Neural cell (in vitro differentiated cells): ENCODE data around the gene AK4. TPM values are rescaled to one million over a fixed set of nuclear protein-coding genes. Genes with fewer than 3 reads are reported as not detected.

Experiments
- H2AFZ ChIP-seq: fragments of 200-600, 300-800 bp; sonication (generic), shearing (Covaris generic); 2 replicates; pipeline ENCODE4 v1.6.0; 2014; ENCODE audit warnings: low read depth, mild to moderate bottlenecking, antibody characterized with exemption, low read length, moderate library complexity
- H3F3A ChIP-seq: fragments of 200-600 bp; shearing (Covaris generic); 2 replicates; pipeline ENCODE4 v1.6.1; 2016; ENCODE audit warnings: mild to moderate bottlenecking, moderate library complexity, mixed read lengths, antibody characterized with exemption, low read length; ENCODE audit not compliant: insufficient read depth, poor library complexity, severe bottlenecking
- H3K27ac ChIP-seq: fragments of 200-600, 300-800 bp; sonication (generic), shearing (Covaris generic); 2 replicates; pipeline ENCODE4 v1.5.1; 2014; ENCODE audit warnings: mild to moderate bottlenecking, low read length, moderate library complexity
- H3K27me3 ChIP-seq: fragments of 300-800, 200-600 bp; sonication (generic), shearing (Covaris generic); 2 replicates; pipeline ENCODE4 v1.6.0; 2014; ENCODE audit warnings: mild to moderate bottlenecking, low read depth, low read length, moderate library complexity; ENCODE audit not compliant: insufficient read depth
- H3K36me3 ChIP-seq: fragments of 300-800, 200-600 bp; sonication (generic), shearing (Covaris generic); 2 replicates; pipeline ENCODE4 v1.5.1; 2014; ENCODE audit warnings: mild to moderate bottlenecking, antibody characterized with exemption, low read length, moderate library complexity; ENCODE audit not compliant: insufficient read depth
- H3K4me2 ChIP-seq: fragments of 300-800, 200-600 bp; sonication (generic), shearing (Covaris generic); 2 replicates; pipeline ENCODE4 v1.6.0; 2014; ENCODE audit warnings: mild to moderate bottlenecking, low read length
- H3K4me3 ChIP-seq: fragments of 300-800, 200-600 bp; sonication (generic), shearing (Covaris generic); 2 replicates; pipeline ENCODE4 v1.5.1; 2014; ENCODE audit warnings: mild to moderate bottlenecking, low read length, moderate library complexity
- H3K79me2 ChIP-seq: fragments of 200-600 bp; shearing (Covaris generic); replicated peaks from 2 replicates; pipeline ENCODE4 v1.6.0; 2014; ENCODE audit warnings: mild to moderate bottlenecking, low read length, moderate library complexity; ENCODE audit not compliant: insufficient read depth
- H3K9ac ChIP-seq: fragments of 300-800, 200-600 bp; sonication (generic), shearing (Covaris generic); 2 replicates; pipeline ENCODE4 v1.6.1; 2016; ENCODE audit warnings: mild to moderate bottlenecking, low read length, mixed read lengths
- H3K9me2 ChIP-seq: fragments of 200-600 bp; shearing (Covaris generic); 2 replicates; pipeline ENCODE4 v1.6.1; 2016; ENCODE audit warnings: mild to moderate bottlenecking, low read length, mixed read lengths; ENCODE audit not compliant: insufficient read depth
- H3K9me3 ChIP-seq: fragments of 200-600, 300-800 bp; sonication (generic), shearing (Covaris generic); 2 replicates; pipeline ENCODE4 v1.6.1; 2016; ENCODE audit warnings: mild to moderate bottlenecking, mixed run types, low read length, moderate library complexity, mixed read lengths
- H4K20me1 ChIP-seq: fragments of 200-600 bp; shearing (Covaris generic); 2 replicates; pipeline ENCODE4 v1.6.1; 2016; ENCODE audit warnings: mild to moderate bottlenecking, mixed run types; ENCODE audit not compliant: insufficient read depth
- EP300 ChIP-seq: fragments of 450-650 bp; conservative IDR thresholded peaks from 2 replicates; pipeline ENCODE4 v1.6.1; 2014; ENCODE audit warnings: antibody characterized with exemption, mild to moderate bottlenecking, moderate library complexity; ENCODE audit not compliant: poor library complexity, severe bottlenecking
- EZH2 ChIP-seq: fragments of 200-600, 300-800 bp; shearing (Covaris generic), sonication (generic); IDR thresholded peaks from 2 replicates; pipeline ENCODE4 v1.6.1; 2014; ENCODE audit warnings: antibody characterized with exemption, low read length, borderline replicate concordance, mild to moderate bottlenecking; ENCODE audit not compliant: insufficient read depth, poor library complexity, severe bottlenecking
- MXI1 ChIP-seq: fragments of 450-650 bp; conservative IDR thresholded peaks from 2 replicates; pipeline ENCODE4 v1.6.1; 2014; ENCODE audit warnings: antibody characterized with exemption, mild to moderate bottlenecking; ENCODE audit not compliant: poor library complexity, severe bottlenecking
- POLR2AphosphoS5 ChIP-seq: IDR thresholded peaks from 2 replicates; pipeline ENCODE4 v1.6.1; 2012
- RAD21 ChIP-seq: fragments of 450-650 bp; conservative IDR thresholded peaks from 2 replicates; pipeline ENCODE4 v1.6.1; 2014; ENCODE audit warnings: antibody characterized with exemption, mild to moderate bottlenecking, moderate library complexity
- SMC3 ChIP-seq: fragments of 450-650 bp; conservative IDR thresholded peaks from 2 replicates; pipeline ENCODE4 v1.6.1; 2014; ENCODE audit warnings: antibody characterized with exemption, mild to moderate bottlenecking, moderate library complexity; ENCODE audit not compliant: poor library complexity
- TAF1 ChIP-seq: IDR thresholded peaks from 2 replicates; pipeline ENCODE4 v1.6.1; 2012; ENCODE audit warnings: low read depth
- polyA plus RNA-seq: library from polyadenylated mRNA; depleted of rRNA; stranded (reverse); fragments of >200 nt; gene quantifications from 2 replicates; pipeline ENCODE4 v1.2.3, GENCODE V29; 2014
- TF ChIP-seq, protein P1 (sequence below): fragments of 450-650 bp; IDR thresholded peaks from 2 replicates; pipeline ENCODE4 v1.5.1; 2014; ENCODE audit warnings: antibody characterized with exemption, mild to moderate bottlenecking, moderate library complexity; ENCODE audit not compliant: poor library complexity, severe bottlenecking
- TF ChIP-seq, protein P2 (sequence below): IDR thresholded peaks from 2 replicates; pipeline ENCODE4 v1.6.1; 2012; ENCODE audit warnings: borderline replicate concordance

AK4 gene
- polyA plus RNA-seq, 1 donor from 2014 or later: 1.9 TPM

DNA sequence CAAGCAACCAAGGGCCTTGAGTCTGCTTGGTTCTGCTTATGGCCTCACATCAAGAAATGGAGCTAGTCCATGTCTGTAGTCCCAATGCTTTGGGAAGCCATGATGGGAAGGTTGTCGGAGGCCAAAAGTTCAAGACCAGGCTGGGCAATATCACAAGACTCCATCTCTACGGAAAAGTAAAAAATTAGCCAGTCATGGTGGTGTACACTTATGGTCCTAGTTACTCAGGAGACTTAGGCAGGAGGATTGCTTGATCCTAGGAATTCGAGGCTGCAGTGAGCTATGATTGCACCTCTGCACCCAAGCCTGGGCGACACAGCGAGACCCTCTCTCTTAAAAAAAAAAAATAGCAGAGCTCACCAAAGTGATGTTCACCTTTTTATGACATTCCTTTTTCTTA, 81.2 kb downstream of the AK4 start:
- Histone ChIP-seq H3K9me3 (no peaks in the 10 kb centered on the region), H4K20me1 (no peaks in the 10 kb centered on the region), H3K9ac (no peak overlapping the region), H3K27ac (no peak overlapping the region), H3F3A (no peaks in the 10 kb centered on the region), H3K9me2 (no peaks in the 10 kb centered on the region), H2AFZ (no peak overlapping the region), H3K79me2 (no peaks in the 10 kb centered on the region), H3K4me2 (no peak overlapping the region), H3K4me3 (no peak overlapping the region), H3K27me3 (no peaks in the 10 kb centered on the region), H3K36me3 (no peaks in the 10 kb centered on the region)
- TF ChIP-seq RAD21 (no peak), POLR2AphosphoS5 (no peak), TAF1 (no peak)
- TF ChIP-seq, protein P1, sequence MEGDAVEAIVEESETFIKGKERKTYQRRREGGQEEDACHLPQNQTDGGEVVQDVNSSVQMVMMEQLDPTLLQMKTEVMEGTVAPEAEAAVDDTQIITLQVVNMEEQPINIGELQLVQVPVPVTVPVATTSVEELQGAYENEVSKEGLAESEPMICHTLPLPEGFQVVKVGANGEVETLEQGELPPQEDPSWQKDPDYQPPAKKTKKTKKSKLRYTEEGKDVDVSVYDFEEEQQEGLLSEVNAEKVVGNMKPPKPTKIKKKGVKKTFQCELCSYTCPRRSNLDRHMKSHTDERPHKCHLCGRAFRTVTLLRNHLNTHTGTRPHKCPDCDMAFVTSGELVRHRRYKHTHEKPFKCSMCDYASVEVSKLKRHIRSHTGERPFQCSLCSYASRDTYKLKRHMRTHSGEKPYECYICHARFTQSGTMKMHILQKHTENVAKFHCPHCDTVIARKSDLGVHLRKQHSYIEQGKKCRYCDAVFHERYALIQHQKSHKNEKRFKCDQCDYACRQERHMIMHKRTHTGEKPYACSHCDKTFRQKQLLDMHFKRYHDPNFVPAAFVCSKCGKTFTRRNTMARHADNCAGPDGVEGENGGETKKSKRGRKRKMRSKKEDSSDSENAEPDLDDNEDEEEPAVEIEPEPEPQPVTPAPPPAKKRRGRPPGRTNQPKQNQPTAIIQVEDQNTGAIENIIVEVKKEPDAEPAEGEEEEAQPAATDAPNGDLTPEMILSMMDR: no peak

DNA sequence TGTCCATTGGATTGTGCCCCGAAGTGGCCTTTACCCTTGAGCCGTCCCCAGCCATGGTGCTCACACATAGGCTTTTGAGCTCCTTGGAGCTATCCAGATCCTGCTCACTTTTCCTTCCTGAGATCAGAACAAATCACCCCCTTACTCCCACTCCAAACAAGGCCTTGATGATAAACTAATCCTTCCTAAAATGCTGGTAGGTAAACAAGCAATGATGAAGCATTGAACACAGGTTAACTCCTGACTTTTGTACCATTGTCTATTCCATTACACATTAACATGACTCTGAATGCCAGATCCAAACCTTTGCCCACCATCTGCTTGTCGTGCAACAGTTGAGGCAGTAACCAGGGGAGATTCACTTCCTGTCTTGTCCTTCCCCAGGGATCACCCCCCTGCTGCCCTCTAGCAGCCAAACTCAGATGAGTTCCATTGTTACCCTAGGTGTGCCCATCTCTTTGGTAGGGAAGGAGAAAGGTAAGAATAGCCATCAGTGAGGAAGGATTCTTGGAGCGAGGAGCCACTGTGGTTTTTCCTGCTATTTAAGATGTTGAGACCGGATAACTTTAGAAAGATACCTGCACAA, 81.8 kb downstream of the AK4 start:
- Histone ChIP-seq H3F3A (no peaks in the 10 kb centered on the region), H3K4me3 (no peak overlapping the region), H3K9me2 (no peaks in the 10 kb centered on the region), H2AFZ (no peak overlapping the region), H3K27me3 (no peaks in the 10 kb centered on the region), H3K27ac (no peak overlapping the region), H4K20me1 (no peaks in the 10 kb centered on the region), H3K9ac (no peak overlapping the region), H3K9me3 (no peaks in the 10 kb centered on the region), H3K79me2 (no peaks in the 10 kb centered on the region), H3K36me3 (no peaks in the 10 kb centered on the region), H3K4me2 (no peak overlapping the region)
- TF ChIP-seq TAF1 (no peak), MXI1 (no peak), EZH2 (no peak), EP300 (no peak), POLR2AphosphoS5 (no peak), RAD21 (no peak), SMC3 (no peak)
- TF ChIP-seq, protein P1: no peak
- TF ChIP-seq, protein P2, sequence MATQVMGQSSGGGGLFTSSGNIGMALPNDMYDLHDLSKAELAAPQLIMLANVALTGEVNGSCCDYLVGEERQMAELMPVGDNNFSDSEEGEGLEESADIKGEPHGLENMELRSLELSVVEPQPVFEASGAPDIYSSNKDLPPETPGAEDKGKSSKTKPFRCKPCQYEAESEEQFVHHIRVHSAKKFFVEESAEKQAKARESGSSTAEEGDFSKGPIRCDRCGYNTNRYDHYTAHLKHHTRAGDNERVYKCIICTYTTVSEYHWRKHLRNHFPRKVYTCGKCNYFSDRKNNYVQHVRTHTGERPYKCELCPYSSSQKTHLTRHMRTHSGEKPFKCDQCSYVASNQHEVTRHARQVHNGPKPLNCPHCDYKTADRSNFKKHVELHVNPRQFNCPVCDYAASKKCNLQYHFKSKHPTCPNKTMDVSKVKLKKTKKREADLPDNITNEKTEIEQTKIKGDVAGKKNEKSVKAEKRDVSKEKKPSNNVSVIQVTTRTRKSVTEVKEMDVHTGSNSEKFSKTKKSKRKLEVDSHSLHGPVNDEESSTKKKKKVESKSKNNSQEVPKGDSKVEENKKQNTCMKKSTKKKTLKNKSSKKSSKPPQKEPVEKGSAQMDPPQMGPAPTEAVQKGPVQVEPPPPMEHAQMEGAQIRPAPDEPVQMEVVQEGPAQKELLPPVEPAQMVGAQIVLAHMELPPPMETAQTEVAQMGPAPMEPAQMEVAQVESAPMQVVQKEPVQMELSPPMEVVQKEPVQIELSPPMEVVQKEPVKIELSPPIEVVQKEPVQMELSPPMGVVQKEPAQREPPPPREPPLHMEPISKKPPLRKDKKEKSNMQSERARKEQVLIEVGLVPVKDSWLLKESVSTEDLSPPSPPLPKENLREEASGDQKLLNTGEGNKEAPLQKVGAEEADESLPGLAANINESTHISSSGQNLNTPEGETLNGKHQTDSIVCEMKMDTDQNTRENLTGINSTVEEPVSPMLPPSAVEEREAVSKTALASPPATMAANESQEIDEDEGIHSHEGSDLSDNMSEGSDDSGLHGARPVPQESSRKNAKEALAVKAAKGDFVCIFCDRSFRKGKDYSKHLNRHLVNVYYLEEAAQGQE: no peak
